Measurements from ENCODE around the gene GPR107.

Gene GPR107

GRCh38 chr9:130058154-130058553, 4.4 kb downstream of the GPR107 start:
- no peaks in the 10 kb centered on the region for H3K36me3 ChIP-seq (ENCODE audit: insufficient read depth, low read length)
- peaks cover 4% of the 10 kb centered on the region for H3K4me1 ChIP-seq (ENCODE audit: control insufficient read depth, insufficient read depth, low read length, unreplicated experiment)
- H3K4me3 ChIP-seq (ENCODE audit: low read depth, low read length), result no peak overlapping the region
- H2AFZ ChIP-seq (ENCODE audit: low read length, unreplicated experiment), result no peak overlapping the region
- H3K27me3 ChIP-seq (ENCODE audit: insufficient read depth, low read length), result no peaks in the 10 kb centered on the region
- H3K79me2 ChIP-seq (ENCODE audit: control insufficient read depth, insufficient read depth, low read length, unreplicated experiment), result peaks cover 76% of the 10 kb centered on the region
- no peak overlapping the region for H3K27ac ChIP-seq (ENCODE audit: low read depth, low read length)

GRCh38 chr9:130058887-130059286, 5.2 kb downstream of the GPR107 start:
- Histone ChIP-seq H3K36me3 (ENCODE audit: insufficient read depth, low read length) (no peaks in the 10 kb centered on the region), H3K4me3 (ENCODE audit: low read depth, low read length) (no peak overlapping the region), H3K4me1 (ENCODE audit: control insufficient read depth, insufficient read depth, low read length, unreplicated experiment) (peaks cover 4% of the 10 kb centered on the region), H3K27ac (ENCODE audit: low read depth, low read length) (no peak overlapping the region), H3K27me3 (ENCODE audit: insufficient read depth, low read length) (no peaks in the 10 kb centered on the region), H2AFZ (ENCODE audit: low read length, unreplicated experiment) (no peak overlapping the region), H3K79me2 (ENCODE audit: control insufficient read depth, insufficient read depth, low read length, unreplicated experiment) (peaks cover 72% of the 10 kb centered on the region)

GRCh38 chr9:130060296-130060695, 6.6 kb downstream of the GPR107 start:
- Histone ChIP-seq H3K27ac (ENCODE audit: low read depth, low read length) (no peak overlapping the region), H3K4me1 (ENCODE audit: control insufficient read depth, insufficient read depth, low read length, unreplicated experiment) (no peaks in the 10 kb centered on the region), H3K36me3 (ENCODE audit: insufficient read depth, low read length) (0 out of 2 replicates have a peak, but pooled peaks cover 5% of the 10 kb centered on the region), H3K4me3 (ENCODE audit: low read depth, low read length) (no peak overlapping the region), H2AFZ (ENCODE audit: low read length, unreplicated experiment) (no peak overlapping the region), H3K79me2 (ENCODE audit: control insufficient read depth, insufficient read depth, low read length, unreplicated experiment) (peaks cover 65% of the 10 kb centered on the region), H3K27me3 (ENCODE audit: insufficient read depth, low read length) (no peaks in the 10 kb centered on the region)

GRCh38 chr9:130062750-130063149, 9.0 kb downstream of the GPR107 start:
- peaks cover 70% of the 10 kb centered on the region for H3K79me2 ChIP-seq (ENCODE audit: control insufficient read depth, insufficient read depth, low read length, unreplicated experiment)
- H3K4me3 ChIP-seq (ENCODE audit: low read depth, low read length), result no peak overlapping the region
- H3K4me1 ChIP-seq (ENCODE audit: control insufficient read depth, insufficient read depth, low read length, unreplicated experiment), result peaks cover 6% of the 10 kb centered on the region
- 0 out of 2 replicates have a peak, but pooled peaks cover 5% of the 10 kb centered on the region for H3K36me3 ChIP-seq (ENCODE audit: insufficient read depth, low read length)
- H3K27ac ChIP-seq (ENCODE audit: low read depth, low read length), result no peak overlapping the region
- H3K27me3 ChIP-seq (ENCODE audit: insufficient read depth, low read length), result no peaks in the 10 kb centered on the region
- no peak overlapping the region for H2AFZ ChIP-seq (ENCODE audit: low read length, unreplicated experiment)

GRCh38 chr9:130064621-130065020, 10.9 kb downstream of the GPR107 start:
- Histone ChIP-seq H3K4me3 (ENCODE audit: low read depth, low read length) (no peak overlapping the region), H3K36me3 (ENCODE audit: insufficient read depth, low read length) (0 out of 2 replicates have a peak, but pooled peaks cover 5% of the 10 kb centered on the region), H3K27me3 (ENCODE audit: insufficient read depth, low read length) (no peaks in the 10 kb centered on the region), H3K27ac (ENCODE audit: low read depth, low read length) (no peak overlapping the region), H2AFZ (ENCODE audit: low read length, unreplicated experiment) (no peak overlapping the region), H3K79me2 (ENCODE audit: control insufficient read depth, insufficient read depth, low read length, unreplicated experiment) (peaks cover 65% of the 10 kb centered on the region), H3K4me1 (ENCODE audit: control insufficient read depth, insufficient read depth, low read length, unreplicated experiment) (peaks cover 19% of the 10 kb centered on the region)

GRCh38 chr9:130069048-130069447, 15.3 kb downstream of the GPR107 start:
- Histone ChIP-seq H3K36me3 (ENCODE audit: insufficient read depth, low read length) (0 out of 2 replicates have a peak, but pooled peaks cover 5% of the 10 kb centered on the region), H3K4me3 (ENCODE audit: low read depth, low read length) (no peak overlapping the region), H3K79me2 (ENCODE audit: control insufficient read depth, insufficient read depth, low read length, unreplicated experiment) (peaks cover 64% of the 10 kb centered on the region), H2AFZ (ENCODE audit: low read length, unreplicated experiment) (no peak overlapping the region), H3K27me3 (ENCODE audit: insufficient read depth, low read length) (no peaks in the 10 kb centered on the region), H3K27ac (ENCODE audit: low read depth, low read length) (no peak overlapping the region), H3K4me1 (ENCODE audit: control insufficient read depth, insufficient read depth, low read length, unreplicated experiment) (peaks cover 32% of the 10 kb centered on the region)

GRCh38 chr9:130072515-130073235, 19.0 kb downstream of the GPR107 start:
- peak overlapping the region; percentile 6; the same call in 1 of the 2 replicates for H3K4me3 ChIP-seq (ENCODE audit: low read depth, low read length)
- peaks cover 43% of the 10 kb centered on the region for H3K79me2 ChIP-seq (ENCODE audit: control insufficient read depth, insufficient read depth, low read length, unreplicated experiment)
- peaks cover 27% of the 10 kb centered on the region for H3K4me1 ChIP-seq (ENCODE audit: control insufficient read depth, insufficient read depth, low read length, unreplicated experiment)
- peaks cover 7% of the 10 kb centered on the region; the same call in 1 of the 2 replicates for H3K36me3 ChIP-seq (ENCODE audit: insufficient read depth, low read length)
- peak overlapping the region; percentile 69 for H3K27ac ChIP-seq (ENCODE audit: low read depth, low read length)
- H2AFZ ChIP-seq (ENCODE audit: low read length, unreplicated experiment), result peak overlapping the region; percentile 9
- H3K27me3 ChIP-seq (ENCODE audit: insufficient read depth, low read length), result no peaks in the 10 kb centered on the region

GRCh38 chr9:130073373-130073772, 19.7 kb downstream of the GPR107 start:
- peak overlapping the region; percentile 6; the same call in 1 of the 2 replicates for H3K4me3 ChIP-seq (ENCODE audit: low read depth, low read length)
- no peaks in the 10 kb centered on the region for H3K27me3 ChIP-seq (ENCODE audit: insufficient read depth, low read length)
- peaks cover 7% of the 10 kb centered on the region; the same call in 1 of the 2 replicates for H3K36me3 ChIP-seq (ENCODE audit: insufficient read depth, low read length)
- peaks cover 38% of the 10 kb centered on the region for H3K79me2 ChIP-seq (ENCODE audit: control insufficient read depth, insufficient read depth, low read length, unreplicated experiment)
- peak overlapping the region; percentile 69 for H3K27ac ChIP-seq (ENCODE audit: low read depth, low read length)
- H2AFZ ChIP-seq (ENCODE audit: low read length, unreplicated experiment), result peak overlapping the region; percentile 9
- peaks cover 20% of the 10 kb centered on the region for H3K4me1 ChIP-seq (ENCODE audit: control insufficient read depth, insufficient read depth, low read length, unreplicated experiment)

GRCh38 chr9:130078547-130078946, 24.8 kb downstream of the GPR107 start:
- Histone ChIP-seq H3K36me3 (ENCODE audit: insufficient read depth, low read length) (peaks cover 16% of the 10 kb centered on the region), H3K27me3 (ENCODE audit: insufficient read depth, low read length) (no peaks in the 10 kb centered on the region), H2AFZ (ENCODE audit: low read length, unreplicated experiment) (no peak overlapping the region), H3K79me2 (ENCODE audit: control insufficient read depth, insufficient read depth, low read length, unreplicated experiment) (peaks cover 9% of the 10 kb centered on the region), H3K4me3 (ENCODE audit: low read depth, low read length) (no peak overlapping the region), H3K27ac (ENCODE audit: low read depth, low read length) (no peak overlapping the region), H3K4me1 (ENCODE audit: control insufficient read depth, insufficient read depth, low read length, unreplicated experiment) (peaks cover under 1% of the 10 kb centered on the region)

- H3K27me3 ChIP-seq (ENCODE audit: insufficient read depth, low read length), result no peaks in the 10 kb centered on the region
- H2AFZ ChIP-seq (ENCODE audit: low read length, unreplicated experiment), result no peak overlapping the region
- no peaks in the 10 kb centered on the region for H3K79me2 ChIP-seq (ENCODE audit: control insufficient read depth, insufficient read depth, low read length, unreplicated experiment)
- H3K36me3 ChIP-seq (ENCODE audit: insufficient read depth, low read length), result peaks cover 15% of the 10 kb centered on the region
- H3K4me1 ChIP-seq (ENCODE audit: control insufficient read depth, insufficient read depth, low read length, unreplicated experiment), result no peaks in the 10 kb centered on the region
- H3K4me3 ChIP-seq (ENCODE audit: low read depth, low read length), result no peak overlapping the region
- no peak overlapping the region for H3K27ac ChIP-seq (ENCODE audit: low read depth, low read length)
Observed at GRCh38 chr9:130084337-130084736, 30.6 kb downstream of the GPR107 start.

- Histone ChIP-seq H3K4me1 (ENCODE audit: control insufficient read depth, insufficient read depth, low read length, unreplicated experiment) (no peaks in the 10 kb centered on the region), H3K36me3 (ENCODE audit: insufficient read depth, low read length) (peaks cover 19% of the 10 kb centered on the region; the same call in 1 of the 2 replicates), H3K4me3 (ENCODE audit: low read depth, low read length) (no peak overlapping the region), H3K79me2 (ENCODE audit: control insufficient read depth, insufficient read depth, low read length, unreplicated experiment) (no peaks in the 10 kb centered on the region), H3K27me3 (ENCODE audit: insufficient read depth, low read length) (no peaks in the 10 kb centered on the region), H2AFZ (ENCODE audit: low read length, unreplicated experiment) (no peak overlapping the region), H3K27ac (ENCODE audit: low read depth, low read length) (no peak overlapping the region)
Observed at GRCh38 chr9:130088051-130088450, 34.3 kb downstream of the GPR107 start.
